Prostate gland (tissue), 2 donors: Measurements from ENCODE around the gene GRIN3B.

Experiments
- POLR2A ChIP-seq: fragments of 450-650 bp; IDR thresholded peaks from one replicate; pipeline ENCODE4 v1.6.1; 2016; ENCODE audit warnings: antibody characterized with exemption, mild to moderate bottlenecking
- POLR2AphosphoS5 ChIP-seq: sonication (generic); formaldehyde crosslinking; IDR thresholded peaks from one replicate; pipeline ENCODE4 v1.6.1; 2017; ENCODE audit warnings: antibody characterized with exemption
- TF ChIP-seq, protein P1 (sequence below), 4 experiments: fragments of 200-600 bp in 2 of 4; fragments of 450-650 bp in 2 of 4; sonication (generic) in 2 of 4; IDR thresholded peaks; 1 replicate in 3 of 4; 2 replicates in 1 of 4; pipeline ENCODE4 v1.5.1; 2016 to 2019; ENCODE audit warnings: antibody characterized with exemption in 4 of 4, mild to moderate bottlenecking in 2 of 4, moderate library complexity in 2 of 4

DNA sequence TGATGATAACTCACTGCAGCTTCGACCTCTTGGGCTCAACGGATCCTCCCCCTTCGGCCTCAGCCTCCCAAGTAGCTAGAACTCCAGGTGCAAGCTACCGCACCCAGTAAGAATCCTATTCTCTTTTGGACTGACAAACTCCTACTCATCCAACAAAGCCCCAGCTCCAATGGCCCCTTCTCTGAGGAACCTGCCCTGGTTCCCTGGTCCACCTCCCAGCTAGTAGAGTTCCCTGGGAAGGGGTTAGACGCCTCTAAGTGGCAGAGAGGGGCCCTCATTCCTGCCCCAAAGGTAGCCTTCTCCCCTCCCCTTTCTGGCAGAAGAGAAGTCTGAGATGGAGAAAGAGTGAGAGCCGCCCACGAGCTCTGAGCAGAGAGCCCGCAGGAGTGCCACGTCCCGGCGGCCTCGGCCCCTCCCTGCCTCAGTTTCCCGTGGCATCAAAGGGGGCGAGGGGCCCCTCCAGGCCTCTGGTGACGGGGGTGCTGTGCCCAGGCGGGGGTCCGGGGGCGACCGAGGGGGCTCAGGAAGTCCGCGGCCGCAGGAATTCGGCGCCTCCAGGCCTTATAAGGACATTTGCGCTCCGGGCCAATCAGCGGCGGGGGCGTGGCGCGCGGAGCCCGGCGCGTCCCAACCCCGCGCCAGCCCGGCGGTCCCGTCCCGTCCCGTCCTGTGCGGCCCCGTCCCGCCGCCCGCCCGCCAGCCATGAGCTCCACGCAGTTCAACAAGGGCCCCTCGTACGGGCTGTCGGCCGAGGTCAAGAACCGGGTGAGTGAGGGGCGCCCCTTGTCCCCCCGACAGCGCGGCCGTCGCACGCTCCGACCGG lies 26.0 kb downstream of the GRIN3B start, which contains the start of gene CNN2:
- TF ChIP-seq, protein P1, sequence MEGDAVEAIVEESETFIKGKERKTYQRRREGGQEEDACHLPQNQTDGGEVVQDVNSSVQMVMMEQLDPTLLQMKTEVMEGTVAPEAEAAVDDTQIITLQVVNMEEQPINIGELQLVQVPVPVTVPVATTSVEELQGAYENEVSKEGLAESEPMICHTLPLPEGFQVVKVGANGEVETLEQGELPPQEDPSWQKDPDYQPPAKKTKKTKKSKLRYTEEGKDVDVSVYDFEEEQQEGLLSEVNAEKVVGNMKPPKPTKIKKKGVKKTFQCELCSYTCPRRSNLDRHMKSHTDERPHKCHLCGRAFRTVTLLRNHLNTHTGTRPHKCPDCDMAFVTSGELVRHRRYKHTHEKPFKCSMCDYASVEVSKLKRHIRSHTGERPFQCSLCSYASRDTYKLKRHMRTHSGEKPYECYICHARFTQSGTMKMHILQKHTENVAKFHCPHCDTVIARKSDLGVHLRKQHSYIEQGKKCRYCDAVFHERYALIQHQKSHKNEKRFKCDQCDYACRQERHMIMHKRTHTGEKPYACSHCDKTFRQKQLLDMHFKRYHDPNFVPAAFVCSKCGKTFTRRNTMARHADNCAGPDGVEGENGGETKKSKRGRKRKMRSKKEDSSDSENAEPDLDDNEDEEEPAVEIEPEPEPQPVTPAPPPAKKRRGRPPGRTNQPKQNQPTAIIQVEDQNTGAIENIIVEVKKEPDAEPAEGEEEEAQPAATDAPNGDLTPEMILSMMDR (IDR thresholded peaks at IDR 0.05), result peak in 2 of 4 experiments; percentile 3 to 31
- peak; percentile 95 for TF ChIP-seq POLR2A
- peak; percentile 37 for TF ChIP-seq POLR2AphosphoS5
